ENCODE measurements around the gene MMP19. TPM values are rescaled to one million over a fixed set of nuclear protein-coding genes. Genes with fewer than 3 reads are reported as not detected.
A peak's percentile ranks its signal among the peaks of the same experiment; 100 is the strongest.
"Not testable (repeated sequence)": the region's sequence is repeated elsewhere in the genome, so short reads cannot be mapped to it uniquely, and the experiment has no call there.

MMP19 gene
- total and polyA plus RNA-seq, 2 experiments from 2014 or later: 13.8 to 17.6 TPM

DNA sequence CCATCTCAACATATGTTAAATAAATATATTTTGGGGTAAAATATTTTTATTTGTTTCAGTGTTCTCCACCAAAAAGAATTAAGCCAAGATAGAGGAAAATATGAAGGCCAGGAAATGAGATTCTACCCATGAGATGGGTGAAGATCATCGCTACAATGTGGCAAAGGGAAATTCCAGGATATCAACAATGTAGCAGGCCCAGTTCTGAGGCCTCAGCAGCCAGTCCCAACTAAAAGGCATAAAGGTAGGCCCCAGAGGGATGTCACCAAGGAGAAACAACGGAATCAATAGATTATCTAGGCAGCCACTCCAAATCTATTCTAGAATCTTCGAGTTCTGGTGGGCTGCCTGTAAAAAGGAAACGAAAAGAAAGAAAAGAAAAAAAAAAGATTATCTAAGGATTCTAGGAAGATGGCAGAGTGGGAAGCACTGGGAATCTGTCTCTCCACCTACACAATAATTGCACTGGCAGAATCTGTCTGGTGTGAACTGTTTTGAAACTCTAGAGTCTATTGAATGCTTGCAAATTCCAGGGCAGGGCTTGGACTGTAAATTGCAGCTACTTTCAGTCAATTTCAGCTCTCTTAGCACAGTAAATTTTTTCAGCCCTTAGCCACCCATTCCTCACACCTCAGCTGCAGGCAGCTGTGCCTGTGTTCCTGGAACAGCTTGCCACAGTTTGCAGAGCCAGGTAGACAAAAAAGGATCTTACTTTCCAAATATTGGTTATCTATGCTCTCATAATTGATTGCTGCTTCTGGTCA is 33.1 kb upstream of the MMP19 start:
- in situ Hi-C loops (cut with MboI): no loop called here
- Histone ChIP-seq H3K27ac (no peak overlapping the region), H3K36me3 (ENCODE audit: low read depth) (no peaks in the 10 kb centered on the region), H2AFZ (no peak overlapping the region; the same call in 1 of the 2 replicates), H3K9ac (no peak overlapping the region), H3K79me2 (ENCODE audit: insufficient read depth) (no peaks in the 10 kb centered on the region), H3K4me3 (no peak overlapping the region), H3F3A (ENCODE audit: insufficient read depth) (no peaks in the 10 kb centered on the region), H3K4me2 (ENCODE audit: unreplicated experiment) (no peak overlapping the region), H4K20me1 (ENCODE audit: insufficient read depth) (no peaks in the 10 kb centered on the region), H3K4me1 (ENCODE audit: insufficient read depth) (peaks cover 4% of the 10 kb centered on the region; the same call in 1 of the 2 replicates), H3K9me3 (ENCODE audit: low read depth) (no peaks in the 10 kb centered on the region), H3K9me2 (ENCODE audit: insufficient read depth) (no peaks in the 10 kb centered on the region), H3K27me3 (replicated peaks; ENCODE audit: insufficient read depth) (no peaks in the 10 kb centered on the region)
- WGBS, 2 experiments (ENCODE audit: low coverage in 1 of 2, low lambda C conversion rate in 2 of 2, missing lambda C conversion rate in 2 of 2): 54% methylated on average over 4 of the region's 4 CpGs
- no peak for DNase-seq
- TF ChIP-seq EZH2 (IDR thresholded peaks at IDR 0.05; ENCODE audit: insufficient read depth, poor library complexity, severe bottlenecking) (no peak), EZH2phosphoT487 (IDR thresholded peaks at IDR 0.05; ENCODE audit: insufficient read depth, low read depth) (no peak)

DNA sequence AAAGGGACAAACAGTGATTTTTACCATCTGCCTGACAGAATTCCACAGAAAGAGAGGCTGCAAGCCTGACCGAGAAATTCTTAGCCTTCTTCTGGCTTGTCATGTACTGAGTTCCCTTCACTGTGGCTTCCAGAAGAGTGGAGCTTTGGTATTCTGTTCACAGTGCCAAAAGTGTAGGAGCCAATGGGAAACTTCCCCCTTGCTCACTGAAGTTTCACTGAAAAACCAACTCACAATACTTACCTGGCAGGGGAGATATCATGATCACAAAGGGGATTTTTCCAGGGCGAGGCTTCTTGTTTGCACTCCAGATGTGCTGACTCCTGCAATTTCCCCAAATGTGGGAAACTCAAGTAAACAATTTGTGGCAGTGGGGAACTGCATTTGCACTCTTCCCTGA is 31.7 kb upstream of the MMP19 start:
- H3K4me1 ChIP-seq (ENCODE audit: insufficient read depth): no peaks in the 10 kb centered on the region
- no peak overlapping the region for H3K9ac ChIP-seq
- H3K9me2 ChIP-seq (ENCODE audit: insufficient read depth): no peaks in the 10 kb centered on the region
- no peaks in the 10 kb centered on the region for H3K9me3 ChIP-seq (ENCODE audit: low read depth)
- no peaks in the 10 kb centered on the region for H3K36me3 ChIP-seq (ENCODE audit: low read depth)
- H3F3A ChIP-seq (ENCODE audit: insufficient read depth): no peaks in the 10 kb centered on the region
- TF ChIP-seq EZH2phosphoT487 (IDR thresholded peaks at IDR 0.05; ENCODE audit: insufficient read depth, low read depth): no peak
- no peak for TF ChIP-seq EZH2 (IDR thresholded peaks at IDR 0.05; ENCODE audit: insufficient read depth, poor library complexity, severe bottlenecking)
- H3K4me2 ChIP-seq (ENCODE audit: unreplicated experiment): no peak overlapping the region
- no peak overlapping the region for H3K27ac ChIP-seq
- no peaks in the 10 kb centered on the region for H3K79me2 ChIP-seq (ENCODE audit: insufficient read depth)
- in situ Hi-C loops (cut with MboI): no loop called here
- 6 to 13% methylated on average over 2 of the region's 2 CpGs for WGBS, 2 experiments (ENCODE audit: low coverage in 1 of 2, low lambda C conversion rate in 2 of 2, missing lambda C conversion rate in 2 of 2)
- DNase-seq: no peak
- H4K20me1 ChIP-seq (ENCODE audit: insufficient read depth): no peaks in the 10 kb centered on the region
- no peak overlapping the region for H3K4me3 ChIP-seq
- 0 out of 2 replicates have a peak overlapping the region, but pooled peaks have one; percentile 39 for H2AFZ ChIP-seq
- no peaks in the 10 kb centered on the region for H3K27me3 ChIP-seq (replicated peaks; ENCODE audit: insufficient read depth)

DNA sequence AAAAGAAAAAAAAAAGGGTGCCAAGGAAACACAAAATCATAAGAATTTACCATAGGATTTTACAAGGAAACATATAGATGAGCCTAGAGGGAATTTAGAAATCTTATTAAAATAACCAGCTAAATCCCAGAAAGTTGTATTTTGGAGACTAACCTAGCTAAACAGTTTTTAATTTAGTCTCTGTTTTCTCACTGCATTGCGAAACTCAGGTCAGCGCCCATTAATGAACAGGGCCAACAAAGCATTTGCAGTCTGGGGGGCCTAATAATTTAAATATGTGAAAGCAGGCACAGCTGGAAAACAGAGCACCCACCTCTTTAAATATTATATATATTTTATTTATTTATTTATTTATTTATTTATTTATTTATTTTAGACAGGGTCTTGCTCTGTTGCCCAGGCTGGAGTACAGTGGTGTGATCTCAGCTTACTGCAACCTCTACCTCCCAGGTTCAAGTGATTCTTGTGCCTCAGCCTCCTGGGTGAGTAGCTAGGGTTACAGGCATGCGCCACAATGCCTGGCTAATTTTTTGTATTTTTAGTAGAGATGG is 23.8 kb upstream of the MMP19 start:
- H4K20me1 ChIP-seq (ENCODE audit: insufficient read depth); H2AFZ ChIP-seq; in situ Hi-C loops (cut with MboI); H3K36me3 ChIP-seq (ENCODE audit: low read depth); H3K4me1 ChIP-seq (ENCODE audit: insufficient read depth); H3K9me3 ChIP-seq (ENCODE audit: low read depth); H3F3A ChIP-seq (ENCODE audit: insufficient read depth); H3K9ac ChIP-seq; H3K27me3 ChIP-seq (replicated peaks; ENCODE audit: insufficient read depth); H3K79me2 ChIP-seq (ENCODE audit: insufficient read depth); H3K9me2 ChIP-seq (ENCODE audit: insufficient read depth); H3K4me2 ChIP-seq (ENCODE audit: unreplicated experiment); H3K4me3 ChIP-seq; DNase-seq; H3K27ac ChIP-seq: not testable (repeated sequence)
- 97 to 100% methylated on average over 3 of the region's 3 CpGs for WGBS, 2 experiments (ENCODE audit: low coverage in 1 of 2, low lambda C conversion rate in 2 of 2, missing lambda C conversion rate in 2 of 2)

DNA sequence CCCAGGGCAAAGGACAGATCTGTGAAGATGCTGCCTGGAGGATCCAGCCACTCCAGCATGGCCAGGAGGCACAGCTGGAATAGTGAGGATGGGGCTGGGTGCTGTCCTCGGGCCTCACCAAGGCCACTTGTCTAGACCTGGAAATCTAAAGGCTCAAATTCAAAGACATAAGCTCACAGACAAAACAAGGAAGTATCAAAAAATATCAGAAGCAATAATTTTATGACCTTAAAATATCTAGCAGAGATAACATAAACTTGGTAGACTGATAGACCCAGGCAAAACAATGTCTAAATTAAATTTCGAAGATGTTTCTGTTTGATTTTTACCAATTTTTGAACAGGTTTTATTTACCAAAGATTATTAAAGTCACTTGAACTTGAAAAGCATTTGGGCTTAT is 22.6 kb upstream of the MMP19 start:
- WGBS, 2 experiments (ENCODE audit: low coverage in 1 of 2, low lambda C conversion rate in 2 of 2, missing lambda C conversion rate in 2 of 2): 22 to 37% methylated on average over 2 of the region's 2 CpGs
- Histone ChIP-seq H3F3A (ENCODE audit: insufficient read depth) (no peaks in the 10 kb centered on the region), H3K27me3 (replicated peaks; ENCODE audit: insufficient read depth) (no peaks in the 10 kb centered on the region), H3K79me2 (ENCODE audit: insufficient read depth) (no peaks in the 10 kb centered on the region), H3K9me3 (ENCODE audit: low read depth) (no peaks in the 10 kb centered on the region), H4K20me1 (ENCODE audit: insufficient read depth) (no peaks in the 10 kb centered on the region), H2AFZ (no peak overlapping the region), H3K4me2 (ENCODE audit: unreplicated experiment) (no peak overlapping the region), H3K27ac (no peak overlapping the region), H3K4me3 (no peak overlapping the region), H3K36me3 (ENCODE audit: low read depth) (no peaks in the 10 kb centered on the region), H3K4me1 (ENCODE audit: insufficient read depth) (peaks cover 3% of the 10 kb centered on the region; the same call in 1 of the 2 replicates), H3K9me2 (ENCODE audit: insufficient read depth) (no peaks in the 10 kb centered on the region), H3K9ac (no peak overlapping the region)
- in situ Hi-C loops (cut with MboI): no loop called here
- no peak for DNase-seq
- TF ChIP-seq EZH2 (IDR thresholded peaks at IDR 0.05; ENCODE audit: insufficient read depth, poor library complexity, severe bottlenecking) (no peak), EZH2phosphoT487 (IDR thresholded peaks at IDR 0.05; ENCODE audit: insufficient read depth, low read depth) (no peak)

DNA sequence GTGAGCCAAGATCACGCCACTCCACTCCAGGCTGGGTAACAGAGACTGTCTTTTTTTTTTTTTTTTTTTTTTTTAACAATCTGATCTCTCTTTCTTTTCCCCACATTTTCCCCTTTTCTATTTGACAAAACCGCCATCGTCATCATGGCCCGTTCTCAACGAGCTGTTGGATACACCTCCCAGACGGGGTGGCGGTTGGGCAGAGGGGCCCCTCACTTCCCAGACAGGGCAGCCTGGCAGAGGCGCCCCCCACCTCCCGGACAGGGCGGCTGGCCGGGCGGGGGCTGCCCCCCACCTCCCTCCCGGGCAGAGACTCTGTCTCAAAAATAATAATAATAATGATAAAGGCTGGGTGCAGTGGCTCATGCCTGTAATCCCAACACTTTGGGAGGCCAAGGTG is 20.2 kb upstream of the MMP19 start:
- H3K27me3 ChIP-seq (replicated peaks; ENCODE audit: insufficient read depth); DNase-seq; H3K4me3 ChIP-seq; H4K20me1 ChIP-seq (ENCODE audit: insufficient read depth); H3K9me3 ChIP-seq (ENCODE audit: low read depth); H3K9ac ChIP-seq; H3K79me2 ChIP-seq (ENCODE audit: insufficient read depth); H3K27ac ChIP-seq; H2AFZ ChIP-seq; H3K4me1 ChIP-seq (ENCODE audit: insufficient read depth); H3K4me2 ChIP-seq (ENCODE audit: unreplicated experiment); H3K9me2 ChIP-seq (ENCODE audit: insufficient read depth); in situ Hi-C loops (cut with MboI); H3K36me3 ChIP-seq (ENCODE audit: low read depth); H3F3A ChIP-seq (ENCODE audit: insufficient read depth): not testable (repeated sequence)
- 88 to 93% methylated on average over 12 to 13 of the region's 13 CpGs for WGBS, 2 experiments (ENCODE audit: low coverage in 1 of 2, low lambda C conversion rate in 2 of 2, missing lambda C conversion rate in 2 of 2)

All from GM23248 (cell line).